CD4-positive, alpha-beta T cell (primary cell): ENCODE data around the gene TMEM200A. TPM values are rescaled to one million over a fixed set of nuclear protein-coding genes. Genes with fewer than 3 reads are reported as not detected.

ENCODE experiments used
- ATAC-seq: fragments of 200-7000 bp; cut with Tn5 transposase; one replicate; pipeline ENCODE4 v1.10.0; 2022; ENCODE audit warnings: mild to moderate bottlenecking; ENCODE audit not compliant: poor library complexity
- CTCF ChIA-PET: fragments of 350-600 bp; sonication (Branson Sonifier 250); formaldehyde crosslinking; loops from one replicate; lab custom pipeline; 2021; ENCODE audit warnings: antibody characterized with exemption, inconsistent platforms; lab: Charles Lee
- POLR2A ChIA-PET: fragments of 350-600 bp; sonication (Branson Sonifier 250); formaldehyde crosslinking; loops from one replicate; lab custom pipeline; 2021; ENCODE audit warnings: antibody characterized with exemption, inconsistent platforms; lab: Charles Lee
- DNase-seq, 14 experiments: peaks; one replicate each; pipeline ENCODE4 v3.0.0-alpha.2; 2013 to 2020; ENCODE audit warnings: mixed read lengths in 2 of 14
- H3K27ac ChIP-seq, 2 donors: one replicate each; pipeline versions ENCODE4 v1.5.1 to v1.7.0; 2013; ENCODE audit warnings: low read length in 2 of 2, low read depth in 1 of 2, mild to moderate bottlenecking in 1 of 2
- H3K27me3 ChIP-seq, 2 experiments: 1 replicate in 1 of 2; 2 replicates in 1 of 2; pipeline versions ENCODE4 v1.6.1 to v1.7.0; 2013; ENCODE audit warnings: low read length in 2 of 2, control low read depth in 1 of 2, mild to moderate bottlenecking in 1 of 2, moderate library complexity in 1 of 2; ENCODE audit not compliant: insufficient read depth in 2 of 2, control insufficient read depth in 1 of 2
- H3K36me3 ChIP-seq: one replicate; pipeline ENCODE4 v1.6.1; 2013; ENCODE audit warnings: low read length, control low read depth; ENCODE audit not compliant: insufficient read depth
- H3K4me1 ChIP-seq: one replicate; pipeline ENCODE4 v1.6.1; 2013; ENCODE audit warnings: low read length, control low read depth; ENCODE audit not compliant: insufficient read depth
- H3K4me3 ChIP-seq: one replicate; pipeline ENCODE4 v1.5.1; 2013; ENCODE audit warnings: mild to moderate bottlenecking, low read length, moderate library complexity
- H3K9me3 ChIP-seq, 2 experiments: 1 replicate in 1 of 2; 2 replicates in 1 of 2; pipeline versions ENCODE4 v1.6.1 to v1.7.0; 2013; ENCODE audit warnings: low read length in 2 of 2, mild to moderate bottlenecking in 2 of 2, control low read depth in 1 of 2, moderate library complexity in 1 of 2; ENCODE audit not compliant: control insufficient read depth in 1 of 2, insufficient read depth in 1 of 2
- H3K27ac Mint-ChIP-seq: one replicate; pipeline ENCODE4 v1.8.0; 2020; ENCODE audit warnings: mixed read lengths
- H3K27me3 Mint-ChIP-seq: one replicate; pipeline ENCODE4 v1.8.0; 2021; ENCODE audit warnings: mixed read lengths
- H3K36me3 Mint-ChIP-seq: one replicate; pipeline ENCODE4 v1.8.0; 2021; ENCODE audit warnings: low read depth, mixed read lengths
- H3K4me1 Mint-ChIP-seq: one replicate; pipeline ENCODE4 v1.8.0; 2021; ENCODE audit warnings: low read depth, mixed read lengths
- H3K4me3 Mint-ChIP-seq: one replicate; pipeline ENCODE4 v1.8.0; 2020; ENCODE audit warnings: mild to moderate bottlenecking, mixed read lengths
- H3K9me3 Mint-ChIP-seq: one replicate; pipeline ENCODE4 v1.8.0; 2020; ENCODE audit warnings: mixed read lengths
- CTCF ChIP-seq: fragments of 200-600 bp; IDR thresholded peaks from one replicate; pipeline ENCODE4 v1.8.0; 2022; ENCODE audit warnings: antibody characterized with exemption, mild to moderate bottlenecking
- intact Hi-C, 2 experiments: fragments of 100-400 bp; cut with DNase I in 1 of 2; cut with micrococcal nuclease in 1 of 2; formaldehyde crosslinking; loops; one replicate each; pipeline versions ENCODE4 v1.15.1 to v1.9.0; 2023 to 2025; cut with DNase I, micrococcal nuclease
- total RNA-seq, 174 experiments: library from RNA in 2 of 174; stranded (reverse) in 2 of 174; gene quantifications; one replicate each; pipeline ENCODE4 v1.2.3 and lab custom pipeline; 2021 to 2026

The TMEM200A gene
- total RNA-seq, 2 experiments from 2014 or later: 0.30 to 0.34 TPM

GRCh38 chr6:130452336-130452735, 86.5 kb downstream of the TMEM200A start:
- no peaks in the 10 kb centered on the region for H3K4me1 ChIP-seq
- intact Hi-C loops: no loop called here
- ChIA-PET POLR2A (no interaction called here), CTCF (no interaction called here)
- Mint-ChIP-seq H3K27ac (no peak overlapping the region), H3K36me3 (no peaks in the 10 kb centered on the region), H3K9me3 (no peaks in the 10 kb centered on the region), H3K27me3 (no peaks in the 10 kb centered on the region), H3K4me3 (no peak overlapping the region), H3K4me1 (no peaks in the 10 kb centered on the region)
- TF ChIP-seq CTCF: no peak
- ATAC-seq (no peak), DNase-seq (no peak)
- H3K27ac ChIP-seq: no peak overlapping the region
- no peaks in the 10 kb centered on the region for H3K36me3 ChIP-seq
- no peak overlapping the region for H3K4me3 ChIP-seq
- no peaks in the 10 kb centered on the region for H3K27me3 ChIP-seq
- H3K9me3 ChIP-seq: no peaks in the 10 kb centered on the region

- Histone ChIP-seq H3K36me3 (no peaks in the 10 kb centered on the region), H3K27me3 (no peaks in the 10 kb centered on the region), H3K9me3 (no peaks in the 10 kb centered on the region), H3K4me1 (peaks cover 3% of the 10 kb centered on the region), H3K27ac (no peak overlapping the region), H3K4me3 (no peak overlapping the region)
- H3K36me3 Mint-ChIP-seq: no peaks in the 10 kb centered on the region
- no peaks in the 10 kb centered on the region for H3K9me3 Mint-ChIP-seq
- no peak overlapping the region for H3K27ac Mint-ChIP-seq
- CTCF ChIA-PET: no interaction called here
- intact Hi-C loops: no loop called here
- DNase-seq: peak in 3 of 14 experiments; percentile 43 to 64 (median 54)
- POLR2A ChIA-PET: no interaction called here
- peaks cover 5% of the 10 kb centered on the region for H3K4me1 Mint-ChIP-seq
- ATAC-seq: peak; percentile 44
- TF ChIP-seq CTCF: no peak
- H3K4me3 Mint-ChIP-seq: no peak overlapping the region
- no peaks in the 10 kb centered on the region for H3K27me3 Mint-ChIP-seq
Measured at GRCh38 chr6:130453230-130453629, 87.4 kb downstream of the TMEM200A start.

GRCh38 chr6:130457605-130458004, 91.8 kb downstream of the TMEM200A start:
- DNase-seq (no peak), ATAC-seq (no peak)
- Histone ChIP-seq H3K4me1 (peaks cover 3% of the 10 kb centered on the region), H3K36me3 (no peaks in the 10 kb centered on the region), H3K27ac (no peak overlapping the region), H3K9me3 (no peaks in the 10 kb centered on the region), H3K4me3 (no peak overlapping the region), H3K27me3 (no peaks in the 10 kb centered on the region)
- H3K36me3 Mint-ChIP-seq: no peaks in the 10 kb centered on the region
- CTCF ChIA-PET: no interaction called here
- H3K4me3 Mint-ChIP-seq: no peak overlapping the region
- H3K9me3 Mint-ChIP-seq: no peaks in the 10 kb centered on the region
- TF ChIP-seq CTCF: no peak
- POLR2A ChIA-PET: no interaction called here
- intact Hi-C loops: no loop called here
- no peaks in the 10 kb centered on the region for H3K27me3 Mint-ChIP-seq
- H3K27ac Mint-ChIP-seq: no peak overlapping the region
- H3K4me1 Mint-ChIP-seq: peaks cover 5% of the 10 kb centered on the region
